Measurements from ENCODE around the gene L3MBTL2.

L3MBTL2 gene

GRCh38 chr22:41215409-41215808, 10.3 kb downstream of the L3MBTL2 start:
- no peak for DNase-seq (ENCODE audit: low read depth, low spot score)

- DNase-seq (ENCODE audit: low read depth, low spot score): no peak
These were observed 10.8 kb downstream of the L3MBTL2 start for GRCh38 chr22:41215926-41216325.

GRCh38 chr22:41216984-41217383, 11.9 kb downstream of the L3MBTL2 start:
- peak; percentile 24 for DNase-seq (ENCODE audit: low read depth, low spot score)

- peak; percentile 54 for DNase-seq (ENCODE audit: low read depth, low spot score)
These were observed 12.5 kb downstream of the L3MBTL2 start for GRCh38 chr22:41217553-41218157.

GRCh38 chr22:41222846-41223507, 17.9 kb downstream of the L3MBTL2 start:
- DNase-seq (ENCODE audit: low read depth, low spot score): peak; percentile 60

GRCh38 chr22:41223535-41223934, 18.4 kb downstream of the L3MBTL2 start:
- DNase-seq (ENCODE audit: low read depth, low spot score): no peak

GRCh38 chr22:41226723-41227655, 21.9 kb downstream of the L3MBTL2 start:
- DNase-seq (ENCODE audit: low read depth, low spot score): no peak

GRCh38 chr22:41229215-41229614, 24.1 kb downstream of the L3MBTL2 start:
- DNase-seq (ENCODE audit: low read depth, low spot score): no peak

- DNase-seq (ENCODE audit: low read depth, low spot score): no peak
These were observed 24.8 kb downstream of the L3MBTL2 start for GRCh38 chr22:41229730-41230400.

- no peak for DNase-seq (ENCODE audit: low read depth, low spot score)
These were observed 25.3 kb downstream of the L3MBTL2 start for GRCh38 chr22:41230401-41230785.

GRCh38 chr22:41231369-41231768, 26.3 kb downstream of the L3MBTL2 start:
- DNase-seq (ENCODE audit: low read depth, low spot score): no peak

- no peak for DNase-seq (ENCODE audit: low read depth, low spot score)
These were observed 29.9 kb downstream of the L3MBTL2 start for GRCh38 chr22:41234815-41235695.

- no peak for DNase-seq (ENCODE audit: low read depth, low spot score)
These were observed 32.1 kb downstream of the L3MBTL2 start for GRCh38 chr22:41237036-41237706.

GRCh38 chr22:41237707-41238569, 32.8 kb downstream of the L3MBTL2 start:
- peak; percentile 81 for DNase-seq (ENCODE audit: low read depth, low spot score)

GRCh38 chr22:41238570-41239442, 33.7 kb downstream of the L3MBTL2 start:
- DNase-seq (ENCODE audit: low read depth, low spot score): no peak

- no peak for DNase-seq (ENCODE audit: low read depth, low spot score)
These were observed 34.5 kb downstream of the L3MBTL2 start for GRCh38 chr22:41239443-41240128.

GRCh38 chr22:41240377-41241132, 35.4 kb downstream of the L3MBTL2 start, which contains the start of gene CHADL:
CHADL (minus strand) TSS chr22:41240931; CDS start chr22:41240881, 50 bp downstream.
- DNase-seq (ENCODE audit: low read depth, low spot score): peak; percentile 44

Data from ELF-1 (cell line).